IgD-negative memory B cell (primary cell): ENCODE data around the gene GNMT. TPM values are rescaled to one million over a fixed set of nuclear protein-coding genes. Genes with fewer than 3 reads are reported as not detected.

Experiments used
- H3K27ac Mint-ChIP-seq, 3 donors: one replicate each; pipeline ENCODE4 v1.8.0; 2020 to 2022; ENCODE audit warnings: mild to moderate bottlenecking in 3 of 3, mixed read lengths in 3 of 3, moderate library complexity in 1 of 3
- H3K27me3 Mint-ChIP-seq: one replicate; pipeline ENCODE4 v1.8.0; 2021; ENCODE audit warnings: mixed read lengths
- H3K36me3 Mint-ChIP-seq: one replicate; pipeline ENCODE4 v1.8.0; 2020; ENCODE audit warnings: mild to moderate bottlenecking, mixed read lengths
- H3K4me1 Mint-ChIP-seq, 3 donors: one replicate each; pipeline ENCODE4 v1.8.0; 2020 to 2022; ENCODE audit warnings: mixed read lengths in 3 of 3, mild to moderate bottlenecking in 1 of 3
- H3K4me3 Mint-ChIP-seq, 4 donors: one replicate each; pipeline ENCODE4 v1.8.0; 2020 to 2022; ENCODE audit warnings: mild to moderate bottlenecking in 4 of 4, mixed read lengths in 4 of 4, moderate library complexity in 3 of 4
- H3K9me3 Mint-ChIP-seq, 3 donors: one replicate each; pipeline ENCODE4 v1.8.0; 2020 to 2021; ENCODE audit warnings: mixed read lengths in 3 of 3, mild to moderate bottlenecking in 1 of 3
- polyA plus RNA-seq: library from polyadenylated mRNA; unstranded; fragments of 300-500 nt; fragmentation: Illumina TruSeq; gene quantifications from one replicate; pipeline ENCODE4 v1.2.3, GENCODE V29; 2021

The GNMT gene
- 1.2 TPM for polyA plus RNA-seq

DNA sequence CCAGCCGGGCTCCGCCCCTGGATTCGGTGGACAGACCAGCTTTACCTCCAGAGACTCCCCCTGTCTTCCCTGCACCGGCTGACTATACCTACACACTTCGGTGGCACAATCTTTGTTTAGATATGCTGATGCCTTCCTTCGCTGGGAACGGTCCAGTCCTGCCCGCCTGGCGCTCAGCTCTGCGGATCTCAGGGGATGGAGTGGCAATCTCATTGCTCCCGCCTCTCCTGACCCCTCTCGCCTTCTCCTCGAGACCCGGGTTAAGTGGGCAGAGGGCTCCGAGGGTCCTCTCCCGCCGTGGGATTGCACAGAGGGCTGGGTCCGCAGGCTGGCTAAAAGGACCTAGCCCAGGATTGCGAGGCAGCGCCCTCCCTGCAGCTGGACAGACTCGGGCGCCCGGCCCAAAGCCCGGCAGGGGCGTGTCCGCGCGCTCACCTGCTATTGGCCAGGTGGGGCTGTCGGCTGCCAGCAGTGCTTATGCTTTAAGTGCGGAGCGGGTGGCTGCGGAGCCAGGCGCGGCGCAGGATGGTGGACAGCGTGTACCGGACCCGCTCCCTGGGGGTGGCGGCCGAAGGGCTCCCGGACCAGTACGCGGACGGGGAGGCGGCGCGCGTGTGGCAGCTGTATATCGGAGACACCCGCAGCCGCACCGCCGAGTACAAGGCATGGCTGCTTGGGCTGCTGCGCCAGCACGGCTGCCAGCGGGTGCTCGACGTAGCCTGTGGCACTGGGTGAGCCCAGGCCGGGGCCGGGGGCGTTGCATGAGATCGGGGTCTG lies at the start of gene GNMT:
Gene GNMT (plus strand): TSS at position 512 of the 777 bp plus-strand sequence. CDS start 14 bp downstream, at position 526.
- no peaks in the 10 kb centered on the region for H3K9me3 Mint-ChIP-seq
- peaks cover 0 to 10% (median 3%) of the 10 kb centered on the region in 3 donors for H3K4me1 Mint-ChIP-seq
- H3K27ac Mint-ChIP-seq: peak within 1 kb of the TSS in 2 of 3 donors; percentile 59 to 71
- H3K36me3 Mint-ChIP-seq: no peaks in the 10 kb centered on the region
- no peaks in the 10 kb centered on the region for H3K27me3 Mint-ChIP-seq
- peak within 1 kb of the TSS; percentile 67 to 91 (median 84) for H3K4me3 Mint-ChIP-seq

DNA sequence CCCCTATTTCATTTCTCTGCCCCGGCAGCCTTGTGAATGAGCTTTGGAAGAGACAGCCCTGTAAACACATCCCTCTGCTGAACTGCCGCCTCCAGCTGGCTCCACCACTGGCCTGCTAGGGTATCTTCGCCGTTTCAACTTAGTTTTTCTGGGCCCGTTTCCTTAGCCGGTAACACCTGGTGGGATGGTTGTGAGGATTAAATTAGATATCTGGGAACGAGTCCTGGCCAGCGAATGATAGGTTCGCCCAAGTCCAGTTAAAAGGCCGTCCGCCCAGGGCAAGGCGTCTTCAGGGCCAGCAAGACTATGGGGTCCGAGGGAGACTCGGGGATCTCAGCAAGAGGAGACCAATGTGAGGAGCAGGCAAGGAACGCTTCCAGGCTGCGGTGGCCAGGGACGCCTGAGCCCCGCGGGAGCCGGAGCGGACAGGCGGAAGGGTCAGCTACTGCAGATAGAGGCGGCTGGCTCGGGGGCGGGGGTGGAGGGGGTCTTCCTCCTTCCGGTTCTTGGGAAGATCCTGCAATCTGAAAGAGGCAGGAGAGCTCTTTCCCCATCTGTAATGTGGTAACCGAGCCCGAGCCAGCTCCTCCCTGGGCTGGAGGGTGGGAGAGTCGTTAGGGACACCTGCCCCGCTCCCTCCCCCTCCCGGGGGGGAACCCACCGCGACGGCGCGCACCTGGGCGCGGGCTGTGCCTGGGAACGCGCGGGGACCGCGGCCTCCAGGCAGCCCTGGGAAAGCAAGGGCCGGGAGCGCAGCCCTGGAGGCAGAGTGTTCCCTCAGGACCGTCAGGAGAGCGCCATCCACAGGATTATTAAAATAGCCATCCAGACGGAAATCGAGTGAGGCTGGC lies 49.2 kb upstream of the GNMT start:
- H3K4me3 Mint-ChIP-seq: peak overlapping the region in 1 of 4 donors; percentile 73
- H3K4me1 Mint-ChIP-seq: peaks cover 0 to 5% (median 3%) of the 10 kb centered on the region in 3 donors
- H3K36me3 Mint-ChIP-seq: no peaks in the 10 kb centered on the region
- peak overlapping the region in 1 of 3 donors; percentile 5 for H3K27ac Mint-ChIP-seq
- peaks cover 13% of the 10 kb centered on the region for H3K27me3 Mint-ChIP-seq
- no peaks in the 10 kb centered on the region for H3K9me3 Mint-ChIP-seq

DNA sequence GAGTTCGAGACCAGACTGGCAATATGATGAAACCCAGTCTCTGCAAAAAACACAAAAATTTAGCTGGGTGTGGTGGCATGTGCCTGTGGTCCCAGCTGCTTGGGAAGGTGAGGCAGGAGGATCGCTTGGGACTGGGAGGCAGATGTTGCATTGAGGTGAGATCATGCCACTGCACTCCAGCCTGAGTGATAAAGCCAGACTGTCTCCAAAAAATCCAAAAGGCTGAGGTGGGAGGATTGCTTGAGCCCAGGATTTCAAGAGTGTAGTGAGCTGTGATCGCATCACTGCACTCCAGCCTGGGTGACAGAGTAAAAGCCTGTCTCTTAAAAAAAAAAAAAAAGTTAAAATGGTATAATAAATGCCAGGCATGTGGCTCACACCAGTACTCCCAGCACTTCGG lies 46.0 kb upstream of the GNMT start:
- Mint-ChIP-seq H3K4me1 (peaks cover 0 to 5% (median 3%) of the 10 kb centered on the region in 3 donors), H3K36me3 (no peaks in the 10 kb centered on the region)

DNA sequence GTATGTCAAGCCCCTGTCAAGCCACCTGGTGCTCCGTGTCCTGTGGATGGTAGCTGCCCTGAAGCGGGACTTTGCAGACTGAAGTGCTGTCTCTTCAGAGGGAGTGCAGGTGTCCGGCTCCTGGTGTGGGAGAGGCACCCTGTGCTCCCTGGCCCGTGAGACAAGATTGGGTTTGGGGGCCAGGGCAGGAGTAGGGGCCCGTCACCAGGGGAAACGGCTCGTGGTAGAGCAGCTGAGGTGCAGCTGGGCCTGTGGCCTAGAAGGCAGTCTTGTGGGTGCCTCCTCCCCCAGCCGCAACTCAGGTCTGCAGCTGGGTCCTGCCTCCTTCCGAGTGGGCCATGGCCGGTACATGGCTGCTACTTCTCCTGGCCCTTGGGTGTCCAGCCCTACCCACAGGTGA lies 44.8 kb upstream of the GNMT start, which contains the start of gene PTCRA:
Gene PTCRA (plus strand): TSS at position 322 of the 400 bp plus-strand sequence. CDS start 17 bp downstream, at position 339.
- Mint-ChIP-seq H3K9me3 (no peaks in the 10 kb centered on the region), H3K36me3 (no peaks in the 10 kb centered on the region), H3K4me1 (peaks cover 0 to 5% (median 3%) of the 10 kb centered on the region in 3 donors), H3K4me3 (no peak within 1 kb of the TSS), H3K27ac (peak within 1 kb of the TSS in 1 of 3 donors; percentile 19), H3K27me3 (peaks cover 13% of the 10 kb centered on the region)

More for the DNA sequence above, 46.0 kb upstream of the GNMT start:
- no peaks in the 10 kb centered on the region for H3K9me3 Mint-ChIP-seq
- H3K27ac Mint-ChIP-seq: no peak overlapping the region
- peaks cover 13% of the 10 kb centered on the region for H3K27me3 Mint-ChIP-seq
- no peak overlapping the region for H3K4me3 Mint-ChIP-seq

DNA sequence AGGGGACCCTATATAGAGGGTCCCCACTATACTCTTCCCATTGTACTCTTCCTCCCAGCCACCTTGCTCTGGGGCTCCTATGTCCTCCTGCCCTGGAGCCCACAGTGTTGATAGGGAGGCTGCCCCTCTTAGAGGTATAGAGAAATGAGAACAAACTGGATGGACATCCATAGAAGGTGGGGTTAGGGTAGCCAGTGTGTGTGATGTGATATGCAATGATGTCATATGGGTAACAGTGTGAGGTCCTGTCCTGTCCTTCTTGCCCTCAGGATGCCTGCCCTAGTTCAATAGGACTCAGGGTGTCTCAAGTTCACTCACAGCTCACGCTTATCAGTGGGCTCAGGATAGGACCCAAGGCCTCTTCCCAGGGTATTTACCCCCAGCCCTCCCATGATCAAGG lies 44.3 kb upstream of the GNMT start:
- peaks cover 0 to 4% (median 1%) of the 10 kb centered on the region in 3 donors for H3K4me1 Mint-ChIP-seq
- no peak overlapping the region for H3K4me3 Mint-ChIP-seq
- no peak overlapping the region for H3K27ac Mint-ChIP-seq
- peaks cover 8% of the 10 kb centered on the region for H3K27me3 Mint-ChIP-seq
- no peaks in the 10 kb centered on the region for H3K36me3 Mint-ChIP-seq
- no peaks in the 10 kb centered on the region for H3K9me3 Mint-ChIP-seq

DNA sequence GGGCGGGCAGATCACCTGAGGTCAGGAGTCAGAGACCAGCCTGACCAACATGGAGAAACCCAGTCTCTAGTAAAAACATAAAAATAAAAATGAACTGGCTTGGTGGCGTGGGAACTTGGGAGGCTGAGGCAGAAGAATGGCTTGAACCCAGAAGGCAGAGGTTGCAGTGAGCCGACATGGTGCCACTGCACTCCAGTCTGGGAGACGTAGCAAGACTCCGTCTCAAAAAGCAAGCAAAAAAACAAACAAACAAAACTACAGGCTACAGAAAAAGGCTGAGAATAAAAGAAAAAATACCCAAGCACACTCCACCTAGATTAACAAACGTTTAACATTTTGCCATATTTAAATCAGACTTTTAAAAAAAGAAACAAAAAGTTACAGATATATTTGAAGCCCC lies 38.8 kb upstream of the GNMT start:
- peak overlapping the region in 1 of 4 donors; percentile 35 for H3K4me3 Mint-ChIP-seq
- H3K27ac Mint-ChIP-seq: no peak overlapping the region
- peaks cover 2% of the 10 kb centered on the region for H3K27me3 Mint-ChIP-seq
- H3K4me1 Mint-ChIP-seq: peaks cover 7 to 14% (median 8%) of the 10 kb centered on the region in 3 donors
- no peaks in the 10 kb centered on the region for H3K36me3 Mint-ChIP-seq
- no peaks in the 10 kb centered on the region for H3K9me3 Mint-ChIP-seq

DNA sequence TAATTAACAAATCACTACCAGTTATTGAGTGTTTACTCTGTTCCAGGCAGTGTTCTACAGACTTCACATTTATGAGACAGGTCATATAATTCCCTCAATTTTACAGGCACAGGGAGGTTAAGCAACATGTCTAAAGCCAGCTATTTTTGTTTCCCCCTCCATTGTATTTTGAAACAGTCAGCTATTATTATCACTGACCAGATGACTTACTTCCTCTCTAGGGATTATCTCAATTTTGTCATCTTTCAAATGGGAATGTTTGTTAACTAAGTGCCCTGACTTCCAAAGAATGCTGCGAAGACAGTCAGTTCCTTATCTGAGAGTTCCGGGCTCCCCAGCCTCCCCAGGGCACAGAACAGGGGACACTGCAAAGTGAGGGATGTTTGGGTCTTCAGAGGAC lies 36.9 kb upstream of the GNMT start:
- Mint-ChIP-seq H3K27ac (peak overlapping the region in 1 of 3 donors; percentile 36), H3K36me3 (no peaks in the 10 kb centered on the region)

DNA sequence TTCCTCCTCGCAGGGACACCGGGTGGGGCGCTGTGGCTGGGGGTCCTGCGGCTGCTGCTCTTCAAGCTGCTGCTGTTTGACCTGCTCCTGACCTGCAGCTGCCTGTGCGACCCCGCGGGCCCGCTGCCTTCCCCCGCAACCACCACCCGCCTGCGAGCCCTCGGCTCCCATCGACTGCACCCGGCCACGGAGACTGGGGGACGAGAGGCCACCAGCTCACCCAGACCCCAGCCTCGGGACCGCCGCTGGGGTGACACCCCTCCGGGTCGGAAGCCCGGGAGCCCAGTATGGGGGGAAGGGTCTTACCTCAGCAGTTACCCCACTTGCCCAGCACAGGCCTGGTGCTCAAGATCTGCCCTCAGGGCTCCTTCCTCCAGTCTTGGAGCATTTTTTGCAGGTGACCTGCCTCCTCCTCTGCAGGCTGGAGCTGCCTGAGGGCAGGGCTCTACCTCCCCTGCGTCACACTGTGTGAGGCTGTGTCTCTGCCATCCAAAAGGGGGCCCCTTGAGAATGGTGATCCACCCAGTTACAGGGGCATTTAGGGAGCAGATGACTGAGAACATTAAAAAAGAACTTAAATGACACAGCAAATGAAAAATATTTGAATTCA lies 35.2 kb upstream of the GNMT start:
- peaks cover 2% of the 10 kb centered on the region for H3K27me3 Mint-ChIP-seq
- H3K4me1 Mint-ChIP-seq: peaks cover 15 to 28% (median 15%) of the 10 kb centered on the region in 3 donors
- H3K36me3 Mint-ChIP-seq: peaks cover 2% of the 10 kb centered on the region
- H3K27ac Mint-ChIP-seq: peak overlapping the region in 2 of 3 donors; percentile 54 to 80
- H3K9me3 Mint-ChIP-seq: no peaks in the 10 kb centered on the region
- H3K4me3 Mint-ChIP-seq: no peak overlapping the region

More for the DNA sequence above, 36.9 kb upstream of the GNMT start:
- H3K27me3 Mint-ChIP-seq: peaks cover 2% of the 10 kb centered on the region
- H3K9me3 Mint-ChIP-seq: no peaks in the 10 kb centered on the region
- peak overlapping the region in 1 of 4 donors; percentile 19 for H3K4me3 Mint-ChIP-seq
- H3K4me1 Mint-ChIP-seq: peaks cover 12 to 18% (median 12%) of the 10 kb centered on the region in 3 donors

DNA sequence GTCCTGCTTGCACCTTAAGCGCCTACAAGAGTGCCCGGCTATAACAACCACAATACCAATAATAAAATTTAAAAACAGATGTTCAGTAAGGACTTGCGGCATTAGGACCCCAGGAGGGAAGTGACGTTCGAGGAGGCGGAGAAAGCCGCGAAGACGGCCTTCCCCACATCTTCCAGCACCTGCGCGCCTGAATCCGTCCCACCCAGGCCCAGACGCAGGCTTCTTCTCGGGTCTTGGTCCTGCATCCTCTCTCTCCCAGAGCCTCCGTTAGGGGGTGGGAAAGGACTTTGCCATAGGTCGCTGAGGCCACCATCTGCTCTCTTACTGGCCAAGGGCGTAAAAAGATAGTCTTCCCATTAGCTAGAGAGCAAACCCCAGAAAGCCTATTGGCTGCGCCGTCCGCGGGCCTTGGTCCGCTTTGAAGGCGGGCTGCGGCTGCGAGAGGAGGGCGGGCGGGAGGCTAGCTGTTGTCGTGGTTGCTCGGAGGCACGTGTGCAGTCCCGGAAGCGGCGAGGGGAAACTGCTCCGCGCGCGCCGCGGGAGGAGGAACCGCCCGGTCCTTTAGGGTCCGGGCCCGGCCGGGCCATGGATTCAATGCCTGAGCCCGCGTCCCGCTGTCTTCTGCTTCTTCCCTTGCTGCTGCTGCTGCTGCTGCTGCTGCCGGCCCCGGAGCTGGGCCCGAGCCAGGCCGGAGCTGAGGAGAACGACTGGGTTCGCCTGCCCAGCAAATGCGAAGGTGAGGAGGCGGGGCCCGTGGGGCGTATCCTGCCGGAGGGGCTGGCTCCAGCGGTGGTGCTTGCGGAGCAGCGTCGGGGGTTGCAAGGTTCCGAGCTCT lies 31.4 kb upstream of the GNMT start, which contains the start of gene CNPY3:
Gene CNPY3 (plus strand): TSS at position 495 of the 835 bp plus-strand sequence. CDS start 91 bp downstream, at position 586.
- Mint-ChIP-seq H3K27me3 (no peaks in the 10 kb centered on the region), H3K36me3 (peaks cover 2% of the 10 kb centered on the region), H3K27ac (peak within 1 kb of the TSS; percentile 99 to 100 (median 100)), H3K9me3 (no peaks in the 10 kb centered on the region), H3K4me3 (peak within 1 kb of the TSS; percentile 99 to 100 (median 99)), H3K4me1 (peaks cover 34 to 36% (median 34%) of the 10 kb centered on the region in 3 donors)

DNA sequence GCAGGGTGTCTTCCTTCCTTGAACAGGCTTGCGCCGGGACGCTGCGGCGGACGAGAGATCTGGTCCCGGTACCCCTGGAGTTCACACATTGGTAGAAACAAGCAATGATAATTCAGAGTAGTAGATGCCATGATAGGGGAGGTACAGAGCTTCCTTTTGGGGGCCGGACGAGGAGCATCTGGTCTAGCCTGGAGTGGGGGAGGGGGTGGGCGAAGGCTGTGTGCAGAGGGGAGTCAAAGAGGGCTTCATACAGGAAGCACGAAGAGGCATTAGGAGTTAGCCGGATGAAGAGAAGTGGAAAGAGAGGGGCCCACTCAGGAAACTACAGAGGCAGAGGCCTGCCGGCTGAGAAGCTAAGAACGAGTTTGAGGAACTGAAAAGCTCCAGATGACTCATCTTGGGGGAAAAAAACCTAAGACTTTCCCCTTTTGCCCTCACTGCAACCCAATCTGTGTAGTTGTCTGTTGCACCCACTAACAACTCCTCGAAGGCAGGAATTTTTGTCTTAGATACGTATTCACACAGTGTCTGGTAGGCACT lies 30.7 kb upstream of the GNMT start:
- H3K4me3 Mint-ChIP-seq: peak overlapping the region; percentile 99 to 100 (median 99)
- H3K27ac Mint-ChIP-seq: peak overlapping the region; percentile 99 to 100 (median 100)
- peaks cover 2% of the 10 kb centered on the region for H3K36me3 Mint-ChIP-seq
- H3K9me3 Mint-ChIP-seq: no peaks in the 10 kb centered on the region
- H3K4me1 Mint-ChIP-seq: peaks cover 34 to 38% (median 37%) of the 10 kb centered on the region in 3 donors
- no peaks in the 10 kb centered on the region for H3K27me3 Mint-ChIP-seq

DNA sequence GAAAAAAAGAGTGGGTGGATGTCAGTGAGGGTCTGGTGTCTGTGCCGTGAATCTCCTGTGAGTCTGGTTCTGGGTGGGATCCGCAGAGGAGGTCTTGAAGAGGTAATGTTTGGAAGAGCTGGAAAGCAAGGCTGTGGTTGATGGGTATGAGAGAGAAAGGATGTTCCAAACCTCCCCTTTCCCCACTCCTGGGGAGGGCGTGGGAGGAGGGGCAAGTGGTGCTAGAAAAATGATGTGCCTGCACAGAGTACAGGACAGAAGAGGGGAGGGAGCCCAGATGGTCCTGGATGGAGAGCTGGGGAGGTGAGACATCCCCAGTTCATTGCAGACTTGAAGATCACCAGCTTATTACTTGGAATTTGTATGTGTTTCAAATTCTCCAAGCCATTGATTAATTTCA lies 28.1 kb upstream of the GNMT start:
- Mint-ChIP-seq H3K4me3 (peak overlapping the region; percentile 81 to 99 (median 99)), H3K27ac (peak overlapping the region; percentile 99 to 100 (median 100)), H3K9me3 (no peaks in the 10 kb centered on the region), H3K27me3 (no peaks in the 10 kb centered on the region), H3K4me1 (peaks cover 34 to 48% (median 39%) of the 10 kb centered on the region in 3 donors), H3K36me3 (peaks cover 4% of the 10 kb centered on the region)

DNA sequence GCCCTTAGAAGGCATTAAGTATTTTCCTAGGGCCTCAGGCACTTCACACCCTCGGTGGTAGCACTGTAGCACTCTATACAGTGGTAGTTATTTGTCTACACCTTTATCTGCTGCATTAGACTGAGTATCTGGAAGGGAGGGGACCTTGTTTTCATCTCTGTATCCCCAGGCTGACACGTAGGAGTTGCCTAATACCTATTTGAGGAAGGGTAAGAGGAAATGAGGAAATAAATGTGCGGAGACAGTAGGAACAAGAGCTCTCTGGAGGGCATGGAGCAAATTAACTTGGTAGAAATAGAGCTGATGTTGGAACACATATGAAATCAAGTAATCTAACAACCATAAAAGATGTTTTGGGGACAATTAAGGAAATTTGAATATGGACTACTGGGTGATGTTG lies 27.3 kb upstream of the GNMT start:
- Mint-ChIP-seq H3K4me1 (peaks cover 39 to 50% (median 41%) of the 10 kb centered on the region in 3 donors), H3K36me3 (peaks cover 4% of the 10 kb centered on the region), H3K4me3 (peak overlapping the region; percentile 75 to 99 (median 90)), H3K27ac (peak overlapping the region; percentile 7 to 100 (median 99)), H3K27me3 (no peaks in the 10 kb centered on the region), H3K9me3 (no peaks in the 10 kb centered on the region)

DNA sequence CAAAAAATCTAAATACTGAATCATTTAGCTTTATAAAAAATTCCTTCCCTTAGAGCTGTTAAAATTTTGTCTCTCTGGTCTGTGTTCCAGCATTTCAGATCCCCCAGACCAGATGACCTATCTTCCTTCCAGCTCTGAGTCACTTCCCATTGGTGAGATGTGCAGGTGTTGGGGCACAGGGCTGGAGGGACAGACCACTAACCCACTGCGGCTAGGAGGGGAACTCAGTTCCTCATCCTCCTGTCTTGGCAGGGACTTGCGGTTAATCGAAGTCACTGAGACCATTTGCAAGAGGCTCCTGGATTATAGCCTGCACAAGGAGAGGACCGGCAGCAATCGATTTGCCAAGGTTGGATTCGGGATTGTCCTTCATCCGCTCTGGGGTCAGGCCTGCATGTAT lies 25.2 kb upstream of the GNMT start:
- Mint-ChIP-seq H3K4me1 (peaks cover 25 to 45% (median 36%) of the 10 kb centered on the region in 3 donors), H3K36me3 (peaks cover 3% of the 10 kb centered on the region)

More for the DNA sequence above, 25.2 kb upstream of the GNMT start:
- Mint-ChIP-seq H3K27ac (peak overlapping the region in 2 of 3 donors; percentile 6 to 84), H3K9me3 (no peaks in the 10 kb centered on the region), H3K27me3 (no peaks in the 10 kb centered on the region), H3K4me3 (peak overlapping the region in 2 of 4 donors; percentile 49 to 58)
